Activated CD4-positive, alpha-beta T cell treated with anti-CD3 and anti-CD28 coated beads, Interleukin-2, amount 50 U/mL, for 1 hour (primary cell): Measurements from ENCODE around the gene SLC13A2.
"Not testable (repeated sequence)": the region's sequence is repeated elsewhere in the genome, so short reads cannot be mapped to it uniquely, and the experiment has no call there.

Experiments
- DNase-seq: peaks from one replicate; pipeline ENCODE4 v3.0.0-alpha.2; 2020

The SLC13A2 gene

DNA sequence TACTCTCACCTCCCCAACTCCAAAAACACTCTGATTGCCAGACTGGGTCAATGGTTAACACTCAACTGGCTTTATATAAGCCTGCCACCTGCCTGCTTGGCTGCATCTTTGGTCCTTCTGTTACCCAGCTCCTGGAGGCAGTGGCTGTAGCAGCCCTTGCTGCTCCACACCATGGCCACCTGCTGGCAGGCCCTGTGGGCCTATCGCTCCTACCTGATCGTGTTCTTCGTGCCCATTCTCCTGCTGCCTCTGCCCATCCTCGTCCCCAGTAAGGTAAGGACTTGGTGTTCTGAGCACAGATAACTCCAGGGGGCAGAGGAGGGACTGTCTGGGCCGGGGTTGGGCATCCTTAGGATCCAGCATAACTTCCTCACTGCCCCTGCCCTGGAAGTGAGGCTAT lies at the start of gene SLC13A2:
Gene SLC13A2 (plus strand): TSS at position 103 of the 400 bp plus-strand sequence. CDS start 69 bp downstream, at position 172.
- DNase-seq: no peak

DNA sequence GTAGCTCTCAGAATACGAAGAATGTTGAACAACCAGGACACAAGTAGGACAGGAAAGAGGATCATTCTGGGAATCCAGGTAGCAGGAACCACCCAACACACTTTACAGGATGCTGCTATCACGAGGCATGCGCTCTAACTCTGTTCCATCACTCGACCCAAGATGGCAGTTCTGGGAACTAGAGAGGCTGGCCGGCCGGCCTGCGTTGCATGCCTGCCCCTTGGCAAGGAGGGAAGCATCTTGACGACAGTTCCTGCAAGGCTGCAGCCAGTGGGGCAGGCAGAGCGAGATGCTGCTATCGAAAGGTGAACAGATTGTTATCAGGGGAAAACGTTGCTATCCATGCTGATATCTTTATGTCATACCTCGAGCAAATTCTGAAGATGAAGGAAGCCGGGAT lies 48.2 kb upstream of the SLC13A2 start:
- no peak for DNase-seq

DNA sequence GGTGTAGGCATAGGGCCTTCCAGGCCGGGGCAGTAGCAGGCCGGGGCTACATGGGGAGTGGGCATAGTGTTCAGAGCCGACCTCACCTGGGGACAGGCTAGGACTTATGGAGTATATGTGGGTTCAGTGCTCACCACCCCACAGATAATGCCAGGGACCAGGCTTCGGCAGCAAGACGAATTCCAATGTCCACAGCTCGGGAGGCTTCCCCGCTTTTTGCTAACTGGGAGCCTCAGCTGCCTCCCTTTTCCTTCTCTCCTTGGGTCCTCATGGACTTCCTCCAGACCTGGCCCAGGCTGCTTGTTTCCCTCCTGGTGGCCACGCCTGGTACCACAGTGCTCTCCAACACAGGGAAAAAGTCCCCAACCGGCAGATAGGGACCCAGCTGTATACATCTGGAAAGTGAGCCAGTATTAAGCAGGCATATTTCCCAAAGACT lies 47.3 kb upstream of the SLC13A2 start:
- no peak for DNase-seq

DNA sequence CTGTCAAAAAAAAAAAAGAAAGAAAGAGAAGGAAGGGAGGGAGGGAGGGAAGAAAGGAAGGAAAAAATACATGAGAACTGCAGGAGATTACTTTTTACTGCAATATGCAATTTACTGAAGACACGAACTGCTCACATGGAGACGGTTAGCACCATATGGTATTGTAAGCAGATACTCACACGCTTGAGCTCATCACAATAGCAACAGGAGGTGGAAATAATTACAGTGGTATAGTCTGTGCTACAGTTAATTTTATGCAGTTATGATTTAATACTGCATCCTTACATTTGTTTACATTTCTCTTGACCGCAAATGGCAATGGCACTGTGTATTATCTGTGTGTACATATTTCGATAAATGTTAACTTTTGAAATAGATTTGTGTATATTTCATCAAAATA lies 46.1 kb upstream of the SLC13A2 start:
- no peak for DNase-seq

DNA sequence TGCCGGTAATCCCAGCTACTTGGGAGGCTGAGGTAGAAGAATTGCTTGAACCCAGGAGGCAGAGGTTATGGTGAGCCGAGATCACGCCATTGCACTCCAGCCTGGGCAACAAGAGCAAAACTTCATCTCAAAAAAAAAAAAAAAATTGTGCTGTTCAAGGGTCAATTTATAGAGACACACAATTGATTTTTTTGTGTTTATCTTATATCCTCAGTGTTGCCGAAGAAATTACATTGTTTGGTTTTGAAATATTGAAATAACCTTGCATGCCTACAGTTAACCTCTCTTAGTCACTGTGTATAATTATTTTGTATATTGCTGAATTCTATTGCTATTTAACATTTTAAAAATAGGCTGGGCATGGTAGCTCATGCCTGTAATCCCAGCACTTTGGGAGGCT lies 45.5 kb upstream of the SLC13A2 start:
- not testable (repeated sequence) for DNase-seq

GRCh38 chr17:28433721-28434120 lies 39.7 kb upstream of the SLC13A2 start:
- no peak for DNase-seq

DNA sequence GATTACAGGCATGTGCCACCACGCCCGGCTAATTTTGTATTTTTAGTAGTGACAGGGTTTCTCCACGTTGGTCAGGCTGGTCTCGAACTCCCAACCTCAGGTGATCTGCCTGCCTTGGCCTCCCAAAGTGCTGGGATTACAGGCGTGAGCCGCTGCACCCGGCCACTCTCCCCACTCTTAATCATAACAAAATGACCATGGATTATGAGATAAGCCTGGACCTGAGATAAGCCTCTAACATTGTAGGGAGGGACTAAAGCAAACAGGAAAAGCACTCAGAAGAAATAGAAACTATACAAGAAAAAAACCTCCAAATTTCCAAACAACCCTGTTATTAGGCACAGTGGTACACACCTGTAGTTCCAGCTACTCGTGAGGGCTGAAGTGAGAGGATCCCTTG lies 39.1 kb upstream of the SLC13A2 start:
- DNase-seq: not testable (repeated sequence)

DNA sequence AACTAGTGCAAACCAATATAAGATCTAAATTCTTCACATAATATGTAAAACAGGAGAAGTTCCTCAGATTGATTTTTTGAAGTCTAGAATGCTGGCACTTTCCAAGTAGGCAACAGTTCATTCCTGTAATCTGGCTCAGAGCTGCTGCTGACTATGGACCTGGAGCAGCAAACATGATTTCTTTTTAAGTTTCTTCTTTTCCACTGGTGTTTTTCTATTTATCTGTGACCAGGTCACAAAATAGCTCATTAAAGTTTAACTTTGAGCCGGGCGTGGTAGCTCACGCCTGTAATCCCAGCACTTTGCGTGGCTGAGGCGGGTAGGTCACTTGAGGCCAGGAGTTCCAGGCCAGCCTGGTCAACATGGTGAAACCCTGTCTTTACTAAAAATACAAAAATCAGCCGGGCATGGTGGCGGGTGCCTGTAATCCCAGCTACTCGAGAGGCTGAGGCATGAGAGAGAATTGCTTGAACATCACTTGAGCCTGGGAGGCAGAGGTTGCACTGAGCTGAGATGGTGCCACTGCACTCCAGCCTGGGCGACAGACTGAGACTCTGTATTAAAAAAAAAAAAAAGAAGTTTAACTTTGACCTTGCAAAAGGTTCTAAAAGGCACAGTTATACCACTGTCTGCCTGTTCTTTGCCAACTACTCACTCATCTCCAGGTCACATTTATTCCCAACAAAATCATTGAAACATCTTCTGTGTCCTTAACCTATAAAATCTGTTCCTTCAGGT lies 29.4 kb upstream of the SLC13A2 start:
- DNase-seq: no peak

DNA sequence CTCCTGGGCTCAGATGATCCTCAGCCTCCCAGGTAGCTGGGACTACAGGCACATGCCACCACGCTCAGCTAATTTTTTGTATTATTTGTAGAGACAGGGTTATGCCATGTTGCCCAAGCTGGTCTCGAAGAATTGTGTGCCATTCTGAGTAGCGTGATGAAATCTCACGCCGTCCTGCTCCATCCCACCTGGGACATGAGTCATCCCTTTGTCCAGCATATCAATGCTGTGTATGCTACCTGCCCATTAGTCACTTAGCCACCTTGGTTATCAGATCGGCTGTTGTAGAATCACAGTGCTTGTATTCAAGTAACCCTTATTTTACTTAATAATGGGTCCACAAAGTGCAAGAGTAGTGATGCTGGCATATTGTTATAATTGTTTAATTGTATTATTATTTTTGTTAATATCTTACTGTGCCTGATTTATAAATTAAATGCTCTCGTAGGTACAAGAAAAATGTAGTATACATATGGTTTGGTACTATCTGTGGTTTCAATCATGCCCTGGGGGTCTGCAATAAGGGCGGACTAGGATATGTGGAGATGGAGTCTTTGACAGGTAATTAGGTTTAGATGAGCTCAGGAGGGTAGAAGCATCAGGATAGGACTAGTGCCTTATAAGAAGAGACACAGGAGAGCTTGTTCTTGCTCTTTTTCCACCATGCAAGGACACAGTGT lies 26.6 kb upstream of the SLC13A2 start:
- DNase-seq: no peak

DNA sequence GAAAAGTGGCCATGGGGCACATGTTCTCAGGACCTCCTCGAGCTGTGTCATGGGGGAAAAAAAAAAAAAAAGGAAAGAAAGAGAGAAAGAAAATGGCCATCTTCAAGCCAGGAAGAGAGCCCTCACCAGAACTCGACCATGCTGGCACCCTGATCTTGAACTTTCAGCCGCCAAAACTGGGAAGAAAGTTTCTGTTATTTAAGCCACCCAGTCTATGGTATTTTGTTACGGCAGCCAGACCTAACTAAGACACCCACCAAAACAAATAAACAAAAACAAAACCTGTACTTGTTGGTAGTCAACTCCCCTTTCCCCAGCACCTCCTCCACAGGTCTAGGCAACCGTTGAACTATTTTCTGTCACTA lies 26.1 kb upstream of the SLC13A2 start:
- DNase-seq: no peak

- no peak for DNase-seq
Measured at GRCh38 chr17:28449859-28450258, 23.6 kb upstream of the SLC13A2 start.

GRCh38 chr17:28457890-28458289 lies 15.6 kb upstream of the SLC13A2 start:
- DNase-seq: no peak

GRCh38 chr17:28458881-28459280 lies 14.6 kb upstream of the SLC13A2 start:
- not testable (repeated sequence) for DNase-seq

- DNase-seq: no peak
Measured at GRCh38 chr17:28460901-28461300, 12.5 kb upstream of the SLC13A2 start.

DNA sequence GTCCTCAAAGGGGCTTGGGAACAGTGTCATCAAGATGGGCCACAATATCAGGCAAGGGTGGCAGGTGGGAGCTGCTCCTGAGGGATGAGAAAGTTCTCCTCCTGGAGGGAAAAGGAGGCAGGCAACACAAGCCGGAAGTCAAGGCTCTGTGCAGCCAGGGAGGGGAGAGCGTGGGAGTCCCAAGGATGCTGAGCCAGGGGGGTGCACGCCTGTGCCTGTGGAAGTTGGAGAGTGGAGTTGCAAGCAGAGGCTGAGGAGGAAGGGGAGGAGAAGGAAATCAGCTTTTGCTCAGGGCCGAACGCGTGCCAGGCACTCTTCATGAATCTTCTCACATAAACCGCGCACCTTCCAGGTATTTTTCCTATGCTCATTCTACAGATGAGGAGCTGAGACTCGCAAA lies 7.4 kb upstream of the SLC13A2 start:
- no peak for DNase-seq

GRCh38 chr17:28466521-28467048 lies 6.9 kb upstream of the SLC13A2 start:
- DNase-seq: no peak

DNA sequence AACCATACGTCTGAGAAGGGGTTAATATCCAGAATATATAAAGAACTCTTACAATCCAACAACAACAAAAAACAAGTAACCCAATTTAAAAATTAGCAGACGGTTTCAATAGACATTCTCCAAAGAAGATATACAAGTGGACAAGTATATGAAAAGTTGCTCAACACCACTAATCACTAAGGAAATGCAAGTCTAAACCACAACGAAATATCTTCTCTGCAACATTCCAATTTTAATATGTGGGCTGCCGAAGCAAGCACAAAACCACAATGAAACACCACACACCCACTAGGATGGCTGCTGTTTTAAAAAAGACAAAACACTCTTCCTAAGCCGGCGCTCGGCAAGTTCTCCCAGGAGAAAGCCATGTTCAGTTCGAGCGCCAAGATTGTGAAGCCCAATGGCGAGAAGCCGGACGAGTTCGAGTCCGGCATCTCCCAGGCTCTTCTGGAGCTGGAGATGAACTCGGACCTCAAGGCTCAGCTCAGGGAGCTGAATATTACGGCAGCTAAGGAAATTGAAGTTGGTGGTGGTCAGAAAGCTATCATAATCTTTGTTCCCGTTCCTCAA lies 5.9 kb upstream of the SLC13A2 start:
- DNase-seq: no peak

DNA sequence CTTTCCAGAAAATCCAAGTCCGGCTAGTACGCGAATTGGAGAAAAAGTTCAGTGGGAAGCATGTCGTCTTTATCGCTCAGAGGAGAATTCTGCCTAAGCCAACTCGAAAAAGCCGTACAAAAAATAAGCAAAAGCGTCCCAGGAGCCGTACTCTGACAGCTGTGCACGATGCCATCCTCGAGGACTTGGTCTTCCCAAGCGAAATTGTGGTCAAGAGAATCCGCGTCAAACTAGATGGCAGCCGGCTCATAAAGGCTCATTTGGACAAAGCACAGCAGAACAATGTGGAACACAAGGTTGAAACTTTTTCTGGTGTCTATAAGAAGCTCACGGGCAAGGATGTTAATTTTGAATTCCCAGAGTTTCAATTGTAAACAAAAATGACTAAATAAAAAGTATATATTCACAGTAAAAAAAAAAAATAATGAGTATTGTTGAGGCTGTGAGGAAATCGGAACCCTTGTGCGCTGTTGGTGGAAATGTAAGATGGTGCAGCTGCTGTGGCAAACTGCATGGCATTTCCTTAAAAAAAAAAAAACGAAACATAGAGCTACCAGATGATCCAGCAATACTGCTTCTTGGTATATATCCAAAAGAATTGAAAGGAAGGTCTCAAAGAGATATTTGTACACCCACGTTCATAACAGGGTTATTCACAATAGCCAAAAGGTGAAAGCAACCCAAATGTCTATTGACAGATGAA lies 5.3 kb upstream of the SLC13A2 start:
- not testable (repeated sequence) for DNase-seq

DNA sequence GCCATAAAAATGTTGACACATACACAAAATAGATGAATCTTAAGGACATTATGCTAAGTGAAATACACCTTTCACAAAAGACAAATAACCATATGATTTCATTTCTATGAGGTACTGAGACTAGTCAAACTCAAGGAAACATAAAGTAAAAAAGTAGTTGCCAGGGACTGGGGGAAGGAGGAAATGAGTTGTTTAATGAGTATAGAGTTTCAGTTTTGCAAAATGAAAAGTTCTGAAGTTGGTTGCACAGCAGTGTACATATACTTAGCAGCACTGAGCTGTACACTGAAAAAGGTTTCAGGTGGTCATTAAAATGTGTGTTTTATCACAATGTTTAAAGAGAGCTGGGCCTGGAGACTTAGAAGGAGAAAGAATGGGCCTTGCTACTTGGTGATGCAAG lies 4.7 kb upstream of the SLC13A2 start:
- DNase-seq: no peak

- no peak for DNase-seq
Measured at GRCh38 chr17:28469376-28469775, 4.1 kb upstream of the SLC13A2 start.

DNA sequence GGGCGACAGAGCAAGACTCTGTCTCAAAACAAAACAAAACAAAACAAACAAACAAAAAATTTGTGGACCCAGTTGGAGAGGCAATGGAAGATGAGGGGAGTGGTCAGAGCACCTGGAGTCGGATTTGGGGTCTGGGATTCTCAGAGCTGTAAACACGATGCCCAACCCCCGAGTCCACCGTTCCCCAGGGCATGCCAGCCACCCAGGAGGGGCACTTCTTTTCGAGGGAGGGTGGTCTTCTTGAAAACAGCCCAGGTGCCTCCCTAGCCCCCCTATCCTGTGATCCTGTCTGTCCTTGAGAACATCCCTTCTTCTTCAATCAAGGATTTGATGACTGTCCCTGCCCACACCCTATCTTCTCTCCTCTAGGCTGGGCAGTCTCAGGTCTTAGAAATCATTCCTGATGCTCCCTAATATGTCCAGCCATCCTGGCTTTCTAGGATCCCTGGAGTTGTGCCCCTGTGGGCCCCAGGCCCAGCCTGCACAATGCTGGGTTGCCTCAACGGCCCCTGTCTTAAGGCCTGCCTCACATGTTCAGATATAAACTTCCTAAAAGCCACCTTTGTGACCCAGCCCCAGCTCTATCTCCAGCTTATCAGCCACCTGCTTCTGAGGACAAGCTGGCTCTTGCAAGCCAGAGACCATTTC lies 3.1 kb upstream of the SLC13A2 start:
- no peak for DNase-seq

- DNase-seq: no peak
Measured at GRCh38 chr17:28470914-28471366, 2.5 kb upstream of the SLC13A2 start.
